H9 (cell line): ENCODE measurements around the gene ZNF124. TPM values are rescaled to one million over a fixed set of nuclear protein-coding genes. Genes with fewer than 3 reads are reported as not detected.
A peak's percentile ranks its signal among the peaks of the same experiment; 100 is the strongest.

ENCODE experiments used
- DNase-seq: peaks from one replicate; pipeline ENCODE4 v3.0.0-alpha.2; 2017
- H2AFZ ChIP-seq: one replicate; pipeline ENCODE4 v1.6.1; 2013; ENCODE audit warnings: mild to moderate bottlenecking, low read length, control low read depth, moderate library complexity
- H2AK5ac ChIP-seq: 2 replicates; pipeline ENCODE4 v1.6.1; 2013; ENCODE audit warnings: low read length, control low read depth, mixed read lengths; ENCODE audit not compliant: insufficient read length
- H2BK120ac ChIP-seq: one replicate; pipeline ENCODE4 v1.6.1; 2013; ENCODE audit warnings: low read depth, mild to moderate bottlenecking, low read length, control low read depth, inconsistent platforms; ENCODE audit not compliant: poor library complexity, severe bottlenecking
- H2BK12ac ChIP-seq: 2 replicates; pipeline ENCODE4 v1.6.1; 2013; ENCODE audit warnings: low read length, control low read depth, mixed read lengths, low read depth; ENCODE audit not compliant: insufficient read length
- H2BK15ac ChIP-seq: 2 replicates; pipeline ENCODE4 v1.6.1; 2013; ENCODE audit warnings: low read depth, low read length, control low read depth
- H2BK20ac ChIP-seq: one replicate; pipeline ENCODE4 v1.6.1; 2013; ENCODE audit warnings: low read depth, mild to moderate bottlenecking, low read length, control low read depth, inconsistent platforms; ENCODE audit not compliant: poor library complexity, severe bottlenecking
- H2BK5ac ChIP-seq: 2 replicates; pipeline ENCODE4 v1.6.1; 2013; ENCODE audit warnings: low read length, control low read depth, mixed read lengths; ENCODE audit not compliant: insufficient read length
- H3K14ac ChIP-seq: 2 replicates; pipeline ENCODE4 v1.6.1; 2013; ENCODE audit warnings: low read length, control low read depth; ENCODE audit not compliant: insufficient read depth
- H3K18ac ChIP-seq: 2 replicates; pipeline ENCODE4 v1.6.1; 2013; ENCODE audit warnings: low read depth, mild to moderate bottlenecking, mixed read lengths, low read length, control low read depth; ENCODE audit not compliant: insufficient read length
- H3K23ac ChIP-seq: 2 replicates; pipeline ENCODE4 v1.6.1; 2013; ENCODE audit warnings: low read length, control low read depth, mixed read lengths, low read depth; ENCODE audit not compliant: insufficient read length
- H3K23me2 ChIP-seq: 2 replicates; pipeline ENCODE4 v1.6.1; 2013; ENCODE audit warnings: low read depth, mild to moderate bottlenecking, mixed read lengths, low read length, control low read depth; ENCODE audit not compliant: insufficient read length, poor library complexity, severe bottlenecking
- H3K27ac ChIP-seq: 2 replicates; pipeline ENCODE4 v1.5.1; 2013; ENCODE audit warnings: low read length, control low read depth, mixed read lengths, low read depth; ENCODE audit not compliant: insufficient read length
- H3K27me3 ChIP-seq: 2 replicates; pipeline ENCODE4 v1.6.1; 2013; ENCODE audit warnings: low read length, control low read depth, inconsistent platforms; ENCODE audit not compliant: insufficient read depth
- H3K4ac ChIP-seq: 2 replicates; pipeline ENCODE4 v1.6.1; 2013; ENCODE audit warnings: low read depth, mild to moderate bottlenecking, control low read depth, inconsistent platforms, low read length, moderate library complexity
- H3K4me1 ChIP-seq: 2 replicates; pipeline ENCODE4 v1.6.1; 2013; ENCODE audit warnings: low read length, control low read depth, inconsistent platforms; ENCODE audit not compliant: insufficient read depth
- H3K4me2 ChIP-seq: 2 replicates; pipeline ENCODE4 v1.6.1; 2013; ENCODE audit warnings: low read length, control low read depth, mixed read lengths; ENCODE audit not compliant: insufficient read length, insufficient read depth
- H3K56ac ChIP-seq: 2 replicates; pipeline ENCODE4 v1.6.1; 2013; ENCODE audit warnings: low read depth, mild to moderate bottlenecking, mixed read lengths, low read length, control low read depth; ENCODE audit not compliant: insufficient read length
- H3K79me1 ChIP-seq: 2 replicates; pipeline ENCODE4 v1.6.1; 2013; ENCODE audit warnings: low read depth, mild to moderate bottlenecking, moderate library complexity, low read length, control low read depth, inconsistent platforms; ENCODE audit not compliant: insufficient read depth, poor library complexity, severe bottlenecking
- H3K79me2 ChIP-seq: 2 replicates; pipeline ENCODE4 v1.6.1; 2013; ENCODE audit warnings: low read length, control low read depth, inconsistent platforms; ENCODE audit not compliant: insufficient read depth
- H3K9ac ChIP-seq: 2 replicates; pipeline ENCODE4 v1.6.1; 2013; ENCODE audit warnings: low read length, control low read depth, mixed read lengths; ENCODE audit not compliant: insufficient read length; ENCODE audit errors: extremely low read depth
- H3K9me3 ChIP-seq: one replicate; pipeline ENCODE4 v1.6.1; 2013; ENCODE audit warnings: low read depth, low read length, inconsistent platforms; ENCODE audit not compliant: control insufficient read depth
- H3T11ph ChIP-seq: one replicate; pipeline ENCODE4 v1.6.1; 2013; ENCODE audit warnings: mild to moderate bottlenecking, low read length, control low read depth, inconsistent platforms
- H4K20me1 ChIP-seq: one replicate; pipeline ENCODE4 v1.6.1; 2013; ENCODE audit not compliant: control insufficient read depth, insufficient read length, insufficient read depth
- H4K5ac ChIP-seq: 2 replicates; pipeline ENCODE4 v1.6.1; 2013; ENCODE audit warnings: low read depth, mild to moderate bottlenecking, mixed read lengths, low read length, control low read depth; ENCODE audit not compliant: insufficient read length
- H4K8ac ChIP-seq: replicated peaks from 2 replicates; pipeline ENCODE4 v1.6.1; 2013; ENCODE audit warnings: low read length, control low read depth, mixed read lengths, low read depth; ENCODE audit not compliant: insufficient read length
- H4K91ac ChIP-seq: 2 replicates; pipeline ENCODE4 v1.6.1; 2013; ENCODE audit warnings: low read depth, mild to moderate bottlenecking, moderate library complexity, mixed read lengths, low read length, control low read depth; ENCODE audit not compliant: insufficient read length
- H3K27ac Mint-ChIP-seq, 3 experiments: 2 replicates in 2 of 3; 3 replicates in 1 of 3; pipeline ENCODE4 v1.8.0; 2020 to 2021; ENCODE audit warnings: mixed read lengths in 3 of 3, mild to moderate bottlenecking in 1 of 3, moderate library complexity in 1 of 3
- H3K27me3 Mint-ChIP-seq: 2 replicates; pipeline ENCODE4 v1.8.0; 2021; ENCODE audit warnings: low read depth, mild to moderate bottlenecking, moderate library complexity, mixed read lengths
- H3K36me3 Mint-ChIP-seq, 3 experiments: 2 replicates in 2 of 3; 3 replicates in 1 of 3; pipeline ENCODE4 v1.8.0; 2020 to 2021; ENCODE audit warnings: low read depth in 3 of 3, mixed read lengths in 3 of 3; ENCODE audit not compliant: insufficient read depth in 1 of 3
- H3K4me1 Mint-ChIP-seq, 2 experiments: 2 replicates each; pipeline ENCODE4 v1.8.0; 2020; ENCODE audit warnings: mixed read lengths in 2 of 2
- H3K4me3 Mint-ChIP-seq, 2 experiments: 2 replicates in 1 of 2; 3 replicates in 1 of 2; pipeline ENCODE4 v1.8.0; 2020 to 2021; ENCODE audit warnings: mild to moderate bottlenecking in 2 of 2, mixed read lengths in 2 of 2, moderate library complexity in 1 of 2
- H3K9me3 Mint-ChIP-seq, 2 experiments: 2 replicates in 1 of 2; 3 replicates in 1 of 2; pipeline ENCODE4 v1.8.0; 2020; ENCODE audit warnings: mild to moderate bottlenecking in 2 of 2, mixed read lengths in 2 of 2, moderate library complexity in 1 of 2
- CTCF ChIP-seq: fragments of 200-600 bp; sonication (generic); conservative IDR thresholded peaks from 3 replicates; pipeline ENCODE4 v1.8.0; 2021; ENCODE audit warnings: antibody characterized with exemption, mild to moderate bottlenecking
- WGBS: extraction: QIAGEN DNeasy Blood & Tissue Kit; methylation state at CpG from one replicate; pipeline ENCODE4 v1.1.7; 2013; ENCODE audit warnings: missing lambda C conversion rate, low lambda C conversion rate, mixed read lengths; ENCODE audit not compliant: insufficient read length; ENCODE audit errors: extremely low coverage; 5-methylcytosine and 5-hydroxymethylcytosine counted together
- total RNA-seq: library from RNA; stranded (reverse); gene quantifications from 2 replicates; pipeline ENCODE4 v1.2.1, GENCODE V29; 2021

The ZNF124 gene
- total RNA-seq, 1 experiment from 2014 or later: 50.6 TPM

- H3K4me3 Mint-ChIP-seq: peak overlapping the region in 1 of 2 experiments; percentile 59; a peak in 1 of 5 replicates
- Histone ChIP-seq H2BK20ac (no peak overlapping the region), H3K56ac (no peak overlapping the region), H3K27ac (no peak overlapping the region), H4K8ac (no peak overlapping the region), H3K4me1 (no peaks in the 10 kb centered on the region; the same call in 1 of the 2 replicates), H2AFZ (no peak overlapping the region), H2BK120ac (no peak overlapping the region), H3K4ac (no peak overlapping the region), H3K79me2 (no peaks in the 10 kb centered on the region), H4K5ac (no peak overlapping the region), H4K20me1 (no peaks in the 10 kb centered on the region), H3K79me1 (no peaks in the 10 kb centered on the region), H3K9me3 (no peaks in the 10 kb centered on the region), H2BK5ac (no peak overlapping the region), H3K18ac (no peak overlapping the region), H2BK12ac (no peak overlapping the region), H3K23me2 (peaks cover 8% of the 10 kb centered on the region), H3K4me2 (no peak overlapping the region), H3K14ac (no peak overlapping the region), H3K27me3 (peaks cover 4% of the 10 kb centered on the region; the same call in 1 of the 2 replicates), H3K9ac (no peak overlapping the region), H2BK15ac (no peak overlapping the region), H2AK5ac (no peak overlapping the region), H3T11ph (no peak overlapping the region), H4K91ac (no peak overlapping the region), H3K23ac (no peak overlapping the region)
- peaks cover 0 to 2% (median 0%) of the 10 kb centered on the region in 3 experiments; a peak in 1 of 7 replicates for H3K36me3 Mint-ChIP-seq
- H3K27me3 Mint-ChIP-seq: peaks cover 36% of the 10 kb centered on the region
- no CpG with 5 or more reads among the region's 7 CpGs for WGBS
- no peak overlapping the region for H3K27ac Mint-ChIP-seq
- no peak for TF ChIP-seq CTCF
- H3K4me1 Mint-ChIP-seq: peaks cover 4 to 11% of the 10 kb centered on the region in 2 experiments
- DNase-seq: no peak
- H3K9me3 Mint-ChIP-seq: peaks cover 0 to 5% of the 10 kb centered on the region in 2 experiments
These were observed 56.7 kb downstream of the ZNF124 start for GRCh38 chr1:247115141-247115510.
